Neural cell (in vitro differentiated cells): ENCODE measurements around the gene FNDC1.

Experiments
- CTCF ChIP-seq: fragments of 450-650 bp; IDR thresholded peaks from 2 replicates; pipeline ENCODE4 v1.5.1; 2014; ENCODE audit warnings: antibody characterized with exemption, mild to moderate bottlenecking, moderate library complexity; ENCODE audit not compliant: poor library complexity, severe bottlenecking
- EP300 ChIP-seq: fragments of 450-650 bp; conservative IDR thresholded peaks from 2 replicates; pipeline ENCODE4 v1.6.1; 2014; ENCODE audit warnings: antibody characterized with exemption, mild to moderate bottlenecking, moderate library complexity; ENCODE audit not compliant: poor library complexity, severe bottlenecking
- POLR2AphosphoS5 ChIP-seq: IDR thresholded peaks from 2 replicates; pipeline ENCODE4 v1.6.1; 2012
- SMC3 ChIP-seq: fragments of 450-650 bp; conservative IDR thresholded peaks from 2 replicates; pipeline ENCODE4 v1.6.1; 2014; ENCODE audit warnings: antibody characterized with exemption, mild to moderate bottlenecking, moderate library complexity; ENCODE audit not compliant: poor library complexity
- TAF1 ChIP-seq: IDR thresholded peaks from 2 replicates; pipeline ENCODE4 v1.6.1; 2012; ENCODE audit warnings: low read depth

- no peak for TF ChIP-seq CTCF
- TF ChIP-seq TAF1 = no peak
- TF ChIP-seq POLR2AphosphoS5 = no peak
- no peak for TF ChIP-seq EP300
- TF ChIP-seq SMC3 = no peak
Measured at GRCh38 chr6:159254186-159254585, 85.0 kb downstream of the FNDC1 start.
